Stimulated activated CD8-positive, alpha-beta memory T cell treated with anti-CD3 and anti-CD28 coated beads, Interleukin-15, amount 100 ng/mL, for 4 hours (primary cell): ENCODE results near the gene FAM3A.

Experiments used
- DNase-seq, 2 donors: peaks; one replicate each; pipeline ENCODE4 v3.0.0-alpha.2; 2020; ENCODE audit warnings: low read depth in 2 of 2

The FAM3A gene

DNA sequence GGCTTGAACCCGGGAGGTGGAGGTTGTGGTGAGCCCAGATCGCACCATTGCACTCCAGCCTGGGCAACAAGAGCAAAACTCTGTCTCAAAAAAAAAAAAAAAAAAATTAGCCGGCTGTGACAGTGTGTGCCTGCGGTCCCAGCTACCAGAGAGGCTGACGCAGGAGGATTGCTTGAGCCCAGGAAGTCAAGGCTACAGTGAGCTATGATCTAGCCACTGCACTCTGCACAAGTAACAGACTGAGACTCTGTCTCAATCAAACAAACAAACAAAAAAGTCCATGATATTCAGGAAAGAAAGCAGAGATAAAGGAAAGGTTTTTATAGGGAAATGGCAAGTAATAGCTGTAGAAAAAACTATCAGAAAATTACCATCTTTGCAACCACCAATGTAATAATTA is 34.8 kb downstream of the FAM3A start:
- no peak for DNase-seq

DNA sequence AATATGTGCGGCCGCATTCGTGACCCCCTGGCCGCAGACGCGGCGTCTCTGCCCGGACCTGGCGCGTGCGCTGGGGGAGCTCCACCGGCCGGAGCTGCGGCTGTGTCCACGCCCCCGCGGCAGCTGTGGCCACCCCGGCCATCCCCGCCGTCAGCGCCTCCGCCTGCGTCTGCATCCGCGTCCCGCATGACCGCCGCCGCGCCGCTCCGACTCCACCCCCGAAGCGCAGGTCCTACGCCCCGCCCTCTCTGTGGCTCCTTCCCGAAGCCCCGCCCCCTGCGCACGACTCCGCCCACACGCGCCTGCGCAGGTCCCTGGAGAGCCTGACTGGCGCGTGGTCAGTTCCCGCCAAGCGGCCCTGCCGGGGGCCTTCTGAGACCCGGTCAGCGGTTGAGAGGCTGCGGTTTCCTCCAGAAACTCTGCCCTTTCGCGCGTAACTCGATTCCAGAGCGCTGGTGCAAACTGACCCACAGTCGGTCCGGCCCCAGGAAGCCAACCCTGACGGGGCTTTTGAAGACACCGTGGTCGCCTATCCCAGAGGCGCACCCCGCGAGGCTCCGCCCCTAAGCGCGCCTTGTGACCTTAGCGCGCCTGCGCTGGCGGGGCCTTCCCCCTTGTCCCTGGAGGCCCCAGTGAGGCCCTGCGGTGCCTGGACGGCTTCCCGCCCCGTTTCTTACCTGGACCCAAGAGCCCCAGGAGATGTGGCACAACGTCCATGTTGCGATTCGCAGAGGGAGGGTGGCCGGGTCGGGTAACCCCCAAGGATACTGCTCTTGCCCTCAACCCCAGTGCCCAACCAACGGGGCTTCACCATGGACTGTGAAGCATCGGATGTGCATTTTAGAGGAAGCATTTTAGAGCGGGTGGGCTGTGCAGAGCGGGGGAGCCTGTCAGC is 37.1 kb downstream of the FAM3A start, which contains the start of gene LAGE3:
TSS of gene LAGE3 (minus strand) at position 554 of the 895 bp plus-strand sequence. CDS start at position 188, 366 bp downstream.
- peak; percentile 81 to 86 for DNase-seq

DNA sequence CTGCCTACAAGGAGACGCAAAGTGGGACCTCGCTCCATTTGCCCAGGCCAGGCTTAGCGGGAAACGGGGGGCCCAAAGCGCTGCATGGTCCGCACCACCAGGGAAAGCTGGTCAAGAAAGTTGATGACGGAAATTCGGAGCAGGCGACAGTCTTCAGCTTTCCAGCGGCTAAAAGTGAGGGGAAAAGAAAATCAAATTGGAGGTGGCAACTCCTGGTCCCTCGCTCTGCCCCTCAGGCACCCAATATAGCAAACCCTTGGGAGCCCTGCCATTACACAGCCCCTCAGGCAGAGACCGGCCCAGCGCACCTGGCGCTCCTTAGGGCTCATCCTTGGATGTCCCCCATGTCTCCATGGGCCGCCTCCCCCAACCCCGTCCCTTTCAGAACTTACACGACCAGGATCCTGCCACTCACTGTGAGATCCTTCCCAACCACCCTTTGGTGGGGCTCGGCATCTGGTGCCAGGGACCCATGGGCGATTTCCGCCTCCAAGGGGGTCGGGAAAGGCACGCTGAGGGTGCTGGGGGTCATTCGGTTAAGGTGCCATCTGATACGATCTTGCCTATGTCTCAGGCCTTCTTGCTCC is 38.0 kb downstream of the FAM3A start:
- DNase-seq = no peak

DNA sequence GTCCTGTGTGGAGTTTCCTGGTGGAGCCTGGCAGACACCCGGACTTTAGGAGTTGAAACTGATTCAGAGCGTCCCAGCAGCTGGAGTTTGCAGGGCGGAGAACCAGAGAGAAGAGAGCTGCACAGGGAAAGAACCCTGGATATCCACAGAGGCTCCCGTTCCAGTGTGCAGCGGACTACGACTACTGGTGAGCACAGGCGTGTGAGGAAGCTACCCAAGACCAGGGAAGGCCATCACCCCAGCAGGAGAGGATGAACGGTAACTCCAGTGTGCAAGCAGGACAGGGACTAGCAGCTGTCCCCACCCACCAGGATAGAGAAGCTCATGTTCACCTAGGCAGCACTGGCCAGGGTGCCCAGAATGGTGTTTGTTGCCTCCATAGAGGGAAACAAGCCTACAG is 39.2 kb downstream of the FAM3A start:
- no peak for DNase-seq

DNA sequence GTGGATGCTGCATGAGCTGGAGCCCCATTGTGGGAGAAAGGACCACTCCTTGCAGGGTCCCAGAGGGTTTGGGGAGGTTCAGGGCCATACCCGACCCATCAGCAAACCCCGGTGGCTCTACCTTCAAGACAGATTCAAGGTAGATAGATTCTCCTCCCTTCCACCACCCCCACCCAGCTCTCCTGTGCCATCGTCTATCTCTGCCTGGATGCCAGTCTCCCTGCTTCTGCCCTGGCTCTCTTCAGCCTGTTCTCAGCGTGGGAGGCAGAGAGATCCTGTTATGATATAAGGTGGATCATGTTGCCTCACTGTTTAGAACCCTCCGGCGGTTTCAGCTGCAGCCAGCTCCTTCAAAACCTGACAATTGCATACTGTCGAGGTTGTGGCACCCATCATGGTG is 42.3 kb downstream of the FAM3A start:
- no peak for DNase-seq

DNA sequence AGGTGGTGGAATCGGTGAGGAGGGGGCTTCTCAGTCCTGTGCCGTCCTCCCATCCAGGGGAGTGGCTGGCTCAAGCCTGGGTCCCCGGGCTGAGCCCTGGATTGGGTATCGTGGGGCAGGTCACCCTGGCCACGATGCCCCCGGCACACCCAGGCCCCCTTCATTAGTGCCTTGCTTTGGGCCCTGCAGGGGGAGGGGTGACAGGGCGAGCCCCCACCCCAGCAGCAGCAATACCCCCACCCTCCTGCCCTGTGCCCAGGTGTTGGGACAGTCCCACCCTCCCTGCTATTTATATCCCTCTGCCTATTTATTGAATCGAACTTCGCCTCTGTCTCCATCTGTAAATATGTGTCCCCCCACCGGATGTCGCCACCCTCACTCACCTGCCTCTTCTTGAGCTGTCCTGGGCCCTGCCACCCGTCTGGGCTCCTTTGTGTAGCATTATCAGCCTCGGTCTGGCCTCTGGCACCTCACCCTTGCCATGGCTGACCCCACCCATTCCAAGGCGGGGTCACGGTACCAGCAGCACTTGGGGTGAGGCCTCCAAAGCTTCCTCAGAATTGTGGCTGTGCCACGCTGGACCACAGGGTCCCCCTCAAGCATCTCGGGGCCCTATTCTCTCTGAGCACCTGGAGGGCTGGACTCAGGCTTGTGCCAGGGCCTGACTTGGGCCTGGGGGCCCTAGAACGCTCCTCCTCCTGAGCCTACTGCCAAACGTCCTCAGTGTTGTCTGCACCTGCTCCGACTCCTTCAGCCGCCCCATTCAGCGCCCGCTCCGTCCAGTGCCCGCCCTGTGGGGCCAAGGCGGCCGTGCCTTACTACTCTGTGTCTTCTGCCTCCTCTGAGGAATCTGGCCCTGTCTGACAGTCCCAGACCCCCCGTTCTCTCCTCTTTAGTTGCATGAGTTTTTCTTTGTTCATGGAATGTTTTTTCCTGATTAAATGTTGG is 43.1 kb downstream of the FAM3A start:
- DNase-seq = no peak

DNA sequence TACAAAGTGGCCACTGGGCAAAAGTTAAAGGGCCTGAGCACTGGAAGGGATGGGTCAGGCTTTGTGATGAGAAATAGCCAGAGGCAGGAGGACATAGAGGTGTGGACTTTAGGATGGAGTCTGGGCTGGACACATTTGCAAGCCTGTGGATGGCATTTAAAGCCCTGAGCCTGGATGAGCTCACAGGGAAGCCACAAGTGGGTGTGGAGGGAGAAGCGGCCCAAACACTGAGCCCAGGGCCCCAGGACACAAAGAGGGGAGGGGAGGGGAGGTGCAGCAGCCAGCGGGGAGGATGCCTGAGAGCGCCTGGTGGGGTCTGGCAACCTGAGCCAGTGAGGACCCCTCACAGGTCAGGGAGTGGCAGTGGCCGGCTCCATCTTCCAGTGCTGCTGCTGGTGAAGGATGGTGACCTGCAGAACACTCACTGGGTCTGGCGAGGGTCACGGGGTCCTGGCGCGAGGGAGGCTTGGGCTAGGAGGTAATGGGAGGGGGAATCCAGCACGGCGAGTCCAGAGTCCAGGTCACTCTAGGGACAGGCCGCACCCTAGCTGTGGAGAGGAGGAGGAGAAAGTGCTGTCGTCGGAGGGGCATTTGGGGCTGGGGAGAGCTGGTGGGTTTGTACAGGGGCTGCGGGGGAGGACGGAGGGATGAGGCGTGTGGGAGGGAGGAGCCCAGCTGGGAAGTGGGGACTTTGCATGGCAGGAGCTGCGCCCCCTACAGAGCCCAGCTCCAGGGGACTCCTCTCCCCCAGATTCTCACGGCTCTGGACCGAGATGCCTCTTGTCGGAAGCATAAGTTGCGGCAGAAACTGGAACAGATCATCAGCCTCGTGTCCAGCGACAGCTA is 44.0 kb downstream of the FAM3A start:
- DNase-seq = no peak

DNA sequence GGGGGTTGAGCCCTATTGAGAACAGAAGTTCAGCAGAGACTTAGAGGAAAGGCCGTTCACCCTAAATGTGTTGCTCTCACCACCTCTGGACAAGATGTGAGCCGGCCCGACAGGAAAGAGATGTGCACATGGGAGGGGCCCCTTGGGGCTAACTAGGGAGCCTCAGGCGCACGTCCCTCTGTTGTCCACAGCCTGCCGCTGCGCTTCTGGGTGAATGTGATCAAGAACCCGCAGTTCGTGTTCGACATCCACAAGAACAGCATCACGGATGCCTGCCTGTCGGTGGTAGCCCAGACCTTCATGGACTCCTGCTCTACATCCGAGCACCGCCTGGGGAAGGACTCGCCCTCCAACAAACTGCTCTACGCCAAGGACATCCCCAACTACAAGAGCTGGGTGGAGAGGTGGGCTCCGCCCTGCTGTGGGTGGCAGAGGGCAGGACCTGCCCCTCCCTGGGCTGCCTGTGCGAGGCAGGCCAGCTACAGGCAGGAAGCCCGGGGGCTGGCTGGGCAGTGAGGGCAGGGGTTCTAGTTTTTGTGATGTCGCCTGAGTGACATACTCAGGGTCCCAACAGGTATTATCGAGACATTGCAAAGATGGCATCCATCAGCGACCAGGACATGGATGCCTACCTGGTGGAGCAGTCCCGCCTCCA is 45.0 kb downstream of the FAM3A start:
- no peak for DNase-seq

DNA sequence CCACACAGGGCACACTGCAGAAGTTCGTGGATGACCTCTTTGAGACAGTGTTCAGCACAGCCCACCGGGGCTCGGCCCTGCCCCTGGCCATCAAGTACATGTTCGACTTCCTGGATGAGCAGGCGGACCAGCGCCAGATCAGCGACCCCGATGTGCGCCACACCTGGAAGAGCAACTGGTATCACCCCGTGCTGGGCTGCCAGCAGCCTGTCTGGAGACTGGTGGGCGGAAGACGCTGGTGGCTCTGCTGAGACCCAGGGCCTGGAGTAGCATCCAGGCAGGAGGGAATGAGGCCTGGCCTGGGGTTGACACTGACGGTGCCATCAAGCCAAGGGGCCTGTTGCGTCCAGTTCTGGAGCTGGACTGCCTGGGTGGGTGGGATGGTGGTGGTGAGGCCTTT is 45.6 kb downstream of the FAM3A start:
- no peak for DNase-seq

DNA sequence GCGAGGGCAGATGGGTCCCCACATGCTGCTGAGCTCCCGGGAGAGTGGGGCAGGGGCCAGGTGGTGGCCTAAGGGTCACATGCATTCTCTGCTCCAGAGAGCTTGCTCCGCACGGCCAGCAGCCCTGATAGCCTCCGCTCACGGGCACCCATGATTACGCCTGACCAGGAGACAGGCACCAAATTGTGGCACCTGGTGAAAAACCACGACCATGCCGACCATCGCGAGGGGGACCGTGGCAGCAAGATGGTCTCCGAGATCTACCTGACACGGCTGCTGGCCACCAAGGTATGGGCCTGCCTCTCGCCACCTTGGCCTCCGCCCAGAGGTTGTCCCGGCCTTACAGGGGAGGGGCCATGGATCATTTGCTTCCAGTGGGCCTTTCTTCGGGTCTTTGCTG is 46.2 kb downstream of the FAM3A start:
- no peak for DNase-seq

DNA sequence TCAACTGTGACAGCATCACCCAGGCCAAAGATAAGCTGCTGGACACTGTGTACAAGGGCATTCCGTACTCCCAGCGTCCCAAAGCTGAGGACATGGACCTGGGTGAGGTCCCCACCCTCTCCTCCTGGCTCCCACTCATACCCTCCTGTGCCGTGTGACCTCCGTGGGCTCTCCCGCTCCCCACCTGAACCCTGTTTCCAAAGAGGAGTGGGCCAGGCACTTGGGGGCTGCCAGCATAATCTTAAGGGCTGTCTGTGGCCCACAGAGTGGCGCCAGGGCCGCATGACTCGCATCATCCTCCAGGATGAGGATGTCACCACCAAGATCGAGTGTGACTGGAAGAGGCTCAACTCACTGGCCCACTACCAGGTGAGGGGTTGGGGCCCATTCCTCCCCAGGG is 46.9 kb downstream of the FAM3A start:
- no peak for DNase-seq

DNA sequence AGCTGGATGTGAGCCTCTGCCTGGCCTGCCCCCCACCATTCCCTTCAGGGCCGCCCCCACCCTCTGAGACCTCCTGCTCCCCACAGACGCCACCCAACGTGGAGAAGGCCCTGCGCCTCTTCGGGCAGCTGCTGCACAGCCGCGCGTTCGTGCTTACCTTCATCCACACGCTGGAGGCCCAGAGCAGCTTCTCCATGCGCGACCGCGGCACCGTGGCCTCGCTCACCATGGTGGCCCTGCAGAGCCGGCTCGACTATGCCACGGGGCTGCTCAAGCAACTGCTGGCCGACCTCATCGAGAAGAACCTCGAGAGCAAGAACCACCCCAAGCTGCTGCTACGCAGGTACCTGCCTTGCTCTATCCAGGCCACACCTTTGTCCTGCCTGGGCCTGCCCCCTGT is 47.8 kb downstream of the FAM3A start:
- DNase-seq = no peak

DNA sequence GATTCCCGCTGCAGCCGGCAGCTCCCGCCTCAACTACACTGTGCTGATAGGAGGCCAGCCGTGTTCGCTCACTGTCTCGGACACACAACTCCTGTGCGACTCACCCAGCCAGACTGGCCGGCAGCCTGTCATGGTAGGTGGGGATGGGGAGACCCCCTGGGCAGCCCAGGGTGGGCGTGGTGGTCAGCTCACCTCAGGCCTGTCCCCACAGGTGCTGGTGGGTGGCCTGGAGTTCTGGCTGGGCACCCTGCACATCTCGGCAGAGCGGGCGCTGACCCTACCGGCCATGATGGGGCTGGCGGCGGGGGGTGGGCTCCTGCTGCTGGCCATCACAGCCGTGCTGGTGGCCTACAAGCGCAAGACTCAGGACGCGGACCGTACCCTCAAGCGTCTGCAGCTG is 48.5 kb downstream of the FAM3A start:
- no peak for DNase-seq

DNA sequence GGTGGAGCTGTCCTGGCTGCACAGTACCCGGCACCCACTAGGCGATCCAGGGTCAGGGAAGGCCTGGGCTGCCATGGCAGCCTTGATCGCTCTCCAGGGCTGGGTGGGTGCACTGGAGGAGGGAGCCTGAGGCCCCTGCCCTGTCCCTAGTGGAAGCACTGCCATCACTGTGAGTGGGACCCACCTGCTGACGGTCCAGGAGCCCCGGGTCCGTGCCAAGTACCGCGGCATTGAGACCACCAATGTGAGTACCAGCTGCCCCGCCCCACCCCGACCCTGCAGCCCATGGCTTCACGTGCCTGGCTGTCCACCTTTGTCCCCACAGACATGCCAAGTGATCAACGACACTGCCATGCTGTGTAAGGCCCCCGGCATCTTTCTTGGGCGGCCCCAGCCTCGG is 49.1 kb downstream of the FAM3A start:
- no peak for DNase-seq

DNA sequence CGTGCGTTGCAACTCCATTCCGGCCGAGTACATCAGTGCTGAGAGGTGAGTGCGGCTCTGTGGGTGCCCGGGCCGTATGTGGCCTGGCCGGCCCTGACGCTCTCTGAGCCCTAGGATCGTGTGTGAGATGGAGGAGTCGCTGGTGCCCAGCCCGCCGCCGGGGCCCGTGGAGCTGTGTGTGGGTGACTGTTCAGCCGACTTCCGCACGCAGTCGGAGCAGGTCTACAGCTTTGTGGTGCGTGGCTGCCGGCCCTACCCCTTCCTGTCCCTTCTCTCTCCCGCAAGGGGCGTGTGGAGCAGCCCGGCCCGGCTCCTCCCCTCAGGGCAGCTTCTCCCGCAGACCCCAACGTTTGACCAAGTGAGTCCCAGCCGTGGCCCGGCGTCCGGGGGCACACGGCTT is 50.0 kb downstream of the FAM3A start:
- DNase-seq = no peak

DNA sequence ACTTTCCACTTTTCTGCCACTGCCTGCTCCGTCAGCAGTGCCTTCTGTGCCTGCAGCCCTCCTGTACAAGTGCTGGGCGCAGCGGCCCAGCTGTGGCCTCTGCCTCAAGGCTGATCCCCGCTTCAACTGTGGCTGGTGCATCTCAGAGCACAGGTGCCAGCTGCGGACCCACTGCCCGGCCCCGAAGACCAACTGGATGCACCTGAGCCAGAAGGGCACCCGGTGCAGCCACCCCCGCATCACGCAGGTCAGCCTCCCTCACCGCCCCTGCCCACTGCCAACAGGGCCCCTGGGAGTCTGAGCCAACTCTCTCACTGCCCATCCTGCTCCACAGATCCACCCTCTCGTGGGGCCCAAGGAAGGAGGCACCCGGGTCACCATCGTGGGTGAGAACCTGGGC is 50.4 kb downstream of the FAM3A start:
- no peak for DNase-seq

DNA sequence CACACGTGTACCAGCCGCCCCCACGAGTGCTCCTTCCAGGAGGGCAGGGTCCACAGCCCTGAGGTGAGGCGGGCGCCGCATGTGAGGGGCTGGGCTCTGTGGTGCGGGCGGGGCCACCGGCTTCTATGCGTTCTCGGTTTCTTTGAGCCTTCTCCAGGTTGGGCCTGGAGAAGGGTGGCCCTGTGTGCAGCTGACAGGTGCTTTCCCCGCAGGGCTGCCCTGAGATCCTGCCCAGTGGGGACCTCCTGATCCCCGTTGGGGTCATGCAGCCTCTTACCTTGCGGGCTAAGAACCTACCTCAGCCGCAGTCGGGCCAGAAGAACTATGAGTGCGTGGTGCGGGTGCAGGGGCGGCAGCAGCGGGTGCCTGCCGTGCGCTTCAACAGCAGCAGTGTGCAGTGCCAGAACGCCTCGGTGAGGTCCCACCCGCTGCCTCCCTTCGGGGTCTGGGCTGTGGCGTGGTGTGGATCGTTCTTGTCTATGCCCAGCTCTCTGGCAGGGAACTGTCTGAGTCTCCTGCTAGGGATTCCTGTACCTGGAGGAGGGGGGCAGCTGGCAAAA is 51.1 kb downstream of the FAM3A start:
- DNase-seq = no peak

DNA sequence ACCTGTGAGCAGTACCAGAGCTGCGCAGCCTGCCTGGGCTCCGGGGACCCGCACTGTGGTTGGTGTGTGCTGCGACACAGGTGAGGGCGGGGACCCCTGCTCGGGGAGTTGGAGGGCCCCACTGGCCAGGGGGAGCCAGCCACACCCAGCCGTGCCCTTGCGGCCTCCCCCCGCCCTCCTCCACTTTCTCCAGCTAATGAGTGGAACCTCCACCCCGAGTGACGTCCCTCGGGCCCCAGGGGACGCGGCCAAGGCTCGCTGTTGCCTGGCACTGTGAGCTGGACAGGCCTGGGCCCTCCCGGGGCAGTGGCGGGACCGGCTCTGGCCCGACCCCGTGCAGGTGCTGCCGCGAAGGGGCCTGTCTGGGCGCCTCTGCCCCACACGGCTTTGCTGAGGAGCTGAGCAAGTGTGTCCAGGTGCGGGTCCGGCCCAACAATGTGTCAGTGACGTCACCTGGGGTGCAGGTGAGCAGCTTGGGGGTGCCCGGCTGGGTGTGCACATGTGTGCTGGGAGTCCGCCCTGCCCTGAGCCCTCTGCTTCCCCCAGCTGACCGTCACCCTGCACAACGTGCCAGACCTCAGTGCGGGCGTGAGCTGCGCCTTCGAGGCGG is 52.3 kb downstream of the FAM3A start:
- no peak for DNase-seq

DNA sequence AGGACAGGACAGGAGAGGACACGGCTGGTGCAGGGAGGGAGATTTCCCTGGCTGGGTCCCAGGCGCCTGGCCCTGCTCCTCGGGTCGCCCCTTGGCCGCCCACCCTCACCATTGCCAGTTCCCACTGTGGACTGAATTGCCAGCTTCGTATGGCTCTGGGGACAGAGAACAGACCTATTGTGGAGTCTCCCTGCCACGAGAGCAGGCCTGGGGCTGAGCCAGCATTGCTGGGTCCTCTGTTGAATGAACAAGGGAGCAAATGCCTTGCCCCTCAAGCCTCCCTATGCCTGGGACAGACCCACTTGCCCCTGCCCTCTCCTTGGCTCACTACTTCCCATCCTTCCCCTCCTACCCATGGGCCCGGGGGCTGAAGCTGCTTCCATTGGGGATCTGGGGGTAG is 53.6 kb downstream of the FAM3A start:
- DNase-seq = no peak

DNA sequence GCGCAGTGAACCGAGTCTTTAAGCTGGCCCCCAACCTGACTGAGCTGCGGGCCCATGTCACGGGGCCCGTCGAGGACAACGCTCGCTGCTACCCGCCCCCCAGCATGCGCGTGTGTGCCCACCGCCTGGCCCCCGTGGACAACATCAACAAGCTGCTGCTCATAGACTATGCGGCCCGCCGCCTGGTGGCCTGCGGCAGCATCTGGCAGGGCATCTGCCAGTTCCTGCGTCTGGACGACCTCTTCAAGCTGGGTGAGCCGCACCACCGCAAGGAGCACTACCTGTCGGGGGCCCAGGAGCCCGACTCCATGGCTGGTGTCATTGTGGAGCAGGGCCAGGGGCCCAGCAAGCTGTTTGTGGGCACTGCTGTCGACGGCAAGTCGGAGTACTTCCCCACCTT is 55.7 kb downstream of the FAM3A start:
- DNase-seq = no peak
